ENCODE results near the gene CLEC11A.

Gene CLEC11A

DNA sequence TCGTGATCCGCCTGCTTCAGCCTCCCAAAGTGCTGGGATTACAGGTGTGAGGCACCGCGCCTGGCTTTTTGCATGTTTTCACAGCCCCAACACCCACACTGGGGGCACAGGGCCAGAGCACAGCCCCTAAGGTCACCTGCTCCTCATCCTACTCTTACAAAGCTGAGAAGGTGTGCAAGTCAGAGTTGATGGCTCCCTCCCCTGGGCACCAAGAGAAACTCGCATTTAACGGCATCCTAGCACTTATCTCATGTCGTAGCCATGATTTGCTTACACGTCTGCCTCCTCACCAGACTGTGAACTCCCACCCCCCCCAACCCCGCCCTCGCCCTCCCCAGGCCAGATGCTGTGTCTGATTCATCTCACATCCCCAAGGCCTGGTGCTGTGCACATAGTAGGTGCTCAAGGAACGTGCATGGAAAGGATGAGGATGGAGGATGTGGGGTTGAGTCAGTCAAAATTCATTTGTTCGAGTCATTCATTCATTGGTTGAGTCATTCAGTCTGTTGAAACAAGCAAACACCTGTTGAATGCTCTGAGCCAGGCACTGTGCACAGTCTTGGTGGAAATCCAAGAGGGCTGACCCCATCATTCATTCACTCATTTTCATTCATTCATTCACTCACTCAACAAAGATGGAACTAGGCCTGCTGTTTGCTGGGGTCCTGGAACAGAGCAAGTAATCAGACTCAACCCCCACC is 14.8 kb upstream of the CLEC11A start:
- peaks cover 72% of the 10 kb centered on the region for H3K27me3 ChIP-seq (replicated peaks; ENCODE audit: insufficient read depth, low read length)
- H3K4me2 ChIP-seq (ENCODE audit: low read depth, low read length) = no peak overlapping the region
- H3K4me1 ChIP-seq (ENCODE audit: low read length) = no peaks in the 10 kb centered on the region
- H3K36me3 ChIP-seq (replicated peaks; ENCODE audit: insufficient read depth, low read length) = no peaks in the 10 kb centered on the region
- H3K9me2 ChIP-seq (replicated peaks; ENCODE audit: insufficient read depth, low read length) = no peaks in the 10 kb centered on the region
- H3K79me2 ChIP-seq (ENCODE audit: low read length) = no peaks in the 10 kb centered on the region
- no peak overlapping the region for H3K9ac ChIP-seq (ENCODE audit: low read length)
- TF ChIP-seq EZH2phosphoT487 (IDR thresholded peaks at IDR 0.05; ENCODE audit: low read length) (no peak), EZH2 (optimal IDR thresholded peaks at IDR 0.05; ENCODE audit: low read depth, low read length) (no peak)
- TF ChIP-seq, protein P1, sequence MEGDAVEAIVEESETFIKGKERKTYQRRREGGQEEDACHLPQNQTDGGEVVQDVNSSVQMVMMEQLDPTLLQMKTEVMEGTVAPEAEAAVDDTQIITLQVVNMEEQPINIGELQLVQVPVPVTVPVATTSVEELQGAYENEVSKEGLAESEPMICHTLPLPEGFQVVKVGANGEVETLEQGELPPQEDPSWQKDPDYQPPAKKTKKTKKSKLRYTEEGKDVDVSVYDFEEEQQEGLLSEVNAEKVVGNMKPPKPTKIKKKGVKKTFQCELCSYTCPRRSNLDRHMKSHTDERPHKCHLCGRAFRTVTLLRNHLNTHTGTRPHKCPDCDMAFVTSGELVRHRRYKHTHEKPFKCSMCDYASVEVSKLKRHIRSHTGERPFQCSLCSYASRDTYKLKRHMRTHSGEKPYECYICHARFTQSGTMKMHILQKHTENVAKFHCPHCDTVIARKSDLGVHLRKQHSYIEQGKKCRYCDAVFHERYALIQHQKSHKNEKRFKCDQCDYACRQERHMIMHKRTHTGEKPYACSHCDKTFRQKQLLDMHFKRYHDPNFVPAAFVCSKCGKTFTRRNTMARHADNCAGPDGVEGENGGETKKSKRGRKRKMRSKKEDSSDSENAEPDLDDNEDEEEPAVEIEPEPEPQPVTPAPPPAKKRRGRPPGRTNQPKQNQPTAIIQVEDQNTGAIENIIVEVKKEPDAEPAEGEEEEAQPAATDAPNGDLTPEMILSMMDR (IDR thresholded peaks at IDR 0.05; ENCODE audit: low read length) = no peak
- no peak for DNase-seq
- H3K9me3 ChIP-seq (replicated peaks; ENCODE audit: insufficient read depth, low read length) = no peaks in the 10 kb centered on the region
- H3F3A ChIP-seq (ENCODE audit: insufficient read depth, low read length) = no peaks in the 10 kb centered on the region
- no peak overlapping the region for H3K27ac ChIP-seq (ENCODE audit: low read length)
- H2AFZ ChIP-seq (ENCODE audit: low read length) = no peak overlapping the region
- H3K4me3 ChIP-seq (ENCODE audit: low read length) = no peak overlapping the region
- no peaks in the 10 kb centered on the region for H4K20me1 ChIP-seq (ENCODE audit: insufficient read depth, low read length)

DNA sequence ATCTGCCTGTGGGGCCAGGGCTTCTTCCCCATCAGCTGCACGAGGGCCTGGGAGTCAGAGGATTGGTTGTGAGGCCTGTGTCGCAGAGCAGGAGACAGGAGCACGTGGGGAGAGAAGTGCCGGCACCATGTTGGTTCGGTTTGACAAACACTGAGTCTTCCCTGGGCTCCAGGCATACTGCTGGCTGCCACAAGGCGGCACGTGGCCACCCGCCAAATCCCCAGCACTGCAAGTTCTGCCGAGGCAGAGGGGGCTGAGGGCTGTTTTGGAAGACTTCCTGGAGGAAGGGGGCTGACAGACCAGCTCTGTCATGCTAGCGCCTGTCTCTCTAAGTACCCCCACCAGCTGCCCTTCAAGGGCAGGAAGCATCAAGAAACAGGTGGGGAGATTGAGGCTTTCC is 13.1 kb upstream of the CLEC11A start:
- no peaks in the 10 kb centered on the region for H4K20me1 ChIP-seq (ENCODE audit: insufficient read depth, low read length)
- H3K9me3 ChIP-seq (replicated peaks; ENCODE audit: insufficient read depth, low read length) = no peaks in the 10 kb centered on the region
- H3F3A ChIP-seq (ENCODE audit: insufficient read depth, low read length) = no peaks in the 10 kb centered on the region
- no peaks in the 10 kb centered on the region for H3K9me2 ChIP-seq (replicated peaks; ENCODE audit: insufficient read depth, low read length)
- no peak overlapping the region for H3K4me2 ChIP-seq (ENCODE audit: low read depth, low read length)
- H2AFZ ChIP-seq (ENCODE audit: low read length) = no peak overlapping the region
- peaks cover 72% of the 10 kb centered on the region for H3K27me3 ChIP-seq (replicated peaks; ENCODE audit: insufficient read depth, low read length)
- TF ChIP-seq EZH2 (optimal IDR thresholded peaks at IDR 0.05; ENCODE audit: low read depth, low read length) (no peak), EZH2phosphoT487 (IDR thresholded peaks at IDR 0.05; ENCODE audit: low read length) (no peak)
- TF ChIP-seq, protein P1 (IDR thresholded peaks at IDR 0.05; ENCODE audit: low read length) = no peak
- H3K79me2 ChIP-seq (ENCODE audit: low read length) = no peaks in the 10 kb centered on the region
- H3K4me1 ChIP-seq (ENCODE audit: low read length) = no peaks in the 10 kb centered on the region
- H3K4me3 ChIP-seq (ENCODE audit: low read length) = no peak overlapping the region
- no peaks in the 10 kb centered on the region for H3K36me3 ChIP-seq (replicated peaks; ENCODE audit: insufficient read depth, low read length)
- no peak overlapping the region for H3K9ac ChIP-seq (ENCODE audit: low read length)
- H3K27ac ChIP-seq (ENCODE audit: low read length) = no peak overlapping the region
- DNase-seq = no peak

DNA sequence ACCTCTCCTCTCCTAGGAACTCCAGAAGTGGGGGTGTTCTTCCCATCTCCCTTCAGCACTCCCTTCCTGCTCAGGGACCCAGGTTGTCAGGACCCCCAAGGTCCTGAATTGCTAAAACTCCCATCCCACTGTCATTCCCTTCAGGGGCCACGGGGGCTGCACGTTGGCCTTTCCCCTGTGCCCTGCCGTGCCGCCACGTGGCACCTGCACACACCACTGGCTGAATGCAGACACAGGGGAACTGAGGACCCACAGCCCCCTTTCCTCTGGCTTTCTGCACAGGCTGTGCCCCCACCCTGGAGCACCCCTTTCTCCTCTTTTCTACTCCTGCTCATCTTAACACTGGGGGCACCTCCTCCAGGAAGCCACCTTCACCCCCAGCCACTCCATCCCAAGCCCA is 12.6 kb upstream of the CLEC11A start:
- Histone ChIP-seq H3K9ac (ENCODE audit: low read length) (no peak overlapping the region), H3K4me2 (ENCODE audit: low read depth, low read length) (no peak overlapping the region), H3K27ac (ENCODE audit: low read length) (no peak overlapping the region), H3K9me3 (replicated peaks; ENCODE audit: insufficient read depth, low read length) (no peaks in the 10 kb centered on the region), H3K79me2 (ENCODE audit: low read length) (no peaks in the 10 kb centered on the region), H3K4me1 (ENCODE audit: low read length) (no peaks in the 10 kb centered on the region), H2AFZ (ENCODE audit: low read length) (no peak overlapping the region), H3K9me2 (replicated peaks; ENCODE audit: insufficient read depth, low read length) (no peaks in the 10 kb centered on the region), H4K20me1 (ENCODE audit: insufficient read depth, low read length) (no peaks in the 10 kb centered on the region), H3F3A (ENCODE audit: insufficient read depth, low read length) (no peaks in the 10 kb centered on the region), H3K27me3 (replicated peaks; ENCODE audit: insufficient read depth, low read length) (peaks cover 72% of the 10 kb centered on the region), H3K36me3 (replicated peaks; ENCODE audit: insufficient read depth, low read length) (no peaks in the 10 kb centered on the region), H3K4me3 (ENCODE audit: low read length) (no peak overlapping the region)
- no peak for DNase-seq
- no peak for TF ChIP-seq EZH2phosphoT487 (IDR thresholded peaks at IDR 0.05; ENCODE audit: low read length)
- TF ChIP-seq EZH2 (optimal IDR thresholded peaks at IDR 0.05; ENCODE audit: low read depth, low read length) = no peak
- TF ChIP-seq, protein P1 (IDR thresholded peaks at IDR 0.05; ENCODE audit: low read length) = no peak
